K562 (cell line): Measurements from ENCODE around the gene PRC1. TPM values are rescaled to one million over a fixed set of nuclear protein-coding genes. Genes with fewer than 3 reads are reported as not detected.

Experiments used
- BRD9 ChIP-seq: fragments of 450-650 bp; IDR thresholded peaks from 2 replicates; pipeline ENCODE4 v1.6.1; 2018; ENCODE audit warnings: low read depth; ENCODE audit not compliant: partially characterized antibody
- ELF2 ChIP-seq: fragments of 250-450 bp; sonication (Bioruptor Pico); IDR thresholded peaks from 2 replicates; pipeline ENCODE4 v1.5.0; 2021; ENCODE audit warnings: mild to moderate bottlenecking
- ETV6 ChIP-seq, 3 experiments: fragments of 150-350 bp in 1 of 3; sonication (generic) in 1 of 3; formaldehyde crosslinking in 1 of 3; IDR thresholded peaks; 2 replicates each; pipeline versions ENCODE4 v1.6.1 to v1.8.0; 2014 to 2022; ENCODE audit warnings: borderline replicate concordance in 2 of 3, low read depth in 2 of 3, antibody characterized with exemption in 1 of 3, low read length in 1 of 3, mild to moderate bottlenecking in 1 of 3, missing genetic modification reagents in 1 of 3
- EWSR1 ChIP-seq: fragments of 450-650 bp; IDR thresholded peaks from 2 replicates; pipeline ENCODE4 v1.6.1; 2018; ENCODE audit warnings: borderline replicate concordance, mild to moderate bottlenecking, low read depth, moderate library complexity; ENCODE audit not compliant: partially characterized antibody
- MCM7 ChIP-seq, 2 experiments: fragments of 450-650 bp; IDR thresholded peaks; 2 replicates each; pipeline ENCODE4 v1.6.1; 2016 to 2018
- MYC ChIP-seq, 2 experiments: fragments of 250-450 bp in 1 of 2; sonication (Bioruptor Pico) in 1 of 2; IDR thresholded peaks; 2 replicates each; pipeline versions ENCODE4 v1.5.1 to v1.6.1; 2012 to 2021; ENCODE audit warnings: low read depth in 2 of 2, borderline replicate concordance in 1 of 2, improper control_type of control experiment in 1 of 2, low read length in 1 of 2, mild to moderate bottlenecking in 1 of 2, moderate library complexity in 1 of 2
- NR3C1 ChIP-seq: sonication (generic); formaldehyde crosslinking; IDR thresholded peaks from 2 replicates; pipeline ENCODE4 v1.8.1; 2022; ENCODE audit warnings: missing genetic modification reagents
- STAT6 ChIP-seq: sonication (generic); formaldehyde crosslinking; IDR thresholded peaks from 2 replicates; pipeline ENCODE4 v1.8.1; 2023; ENCODE audit warnings: mild to moderate bottlenecking, missing genetic modification reagents
- SUPT5H ChIP-seq: fragments of 450-650 bp; IDR thresholded peaks from 2 replicates; pipeline ENCODE4 v1.6.1; 2016
- TRIM24 ChIP-seq, 2 experiments: fragments of 450-650 bp; IDR thresholded peaks; 2 replicates each; pipeline ENCODE4 v1.6.1; 2016
- ZNF77 ChIP-seq: fragments of 250-450 bp; sonication (Bioruptor Pico); IDR thresholded peaks from 2 replicates; pipeline ENCODE4 v1.5.0; 2020
- polyA plus RNA-seq, 8 experiments: library from polyadenylated mRNA; depleted of rRNA in 4 of 8; stranded (reverse) in 5 of 8; unstranded in 3 of 8; fragments of >200 nt; fragmentation: Nextera tagmentation in 2 of 8; fragmentation: Illumina TruSeq in 1 of 8; extraction: Ambion mirVana in 2 of 8; extraction: Trizol in 1 of 8; gene quantifications; 2 replicates each; pipeline versions ENCODE4 v1.2.1 to v1.2.3, GENCODE V29; 2011 to 2014; ENCODE audit warnings: inconsistent platforms in 1 of 8, missing spikeins in 1 of 8
- total RNA-seq, 7 experiments: library from RNA; depleted of rRNA in 6 of 7; stranded (reverse); fragments of >200 nt in 6 of 7; fragmentation: Illumina TruSeq in 2 of 7; extraction: Trizol in 2 of 7; gene quantifications; 2 replicates each; pipeline versions ENCODE4 v1.2.1 to v1.2.3, GENCODE V29; 2011 to 2021; ENCODE audit warnings: low replicate concordance in 1 of 7
- TF ChIP-seq, protein P1 (sequence below): fragments of 450-650 bp; IDR thresholded peaks from 2 replicates; pipeline ENCODE4 v1.6.1; 2018; ENCODE audit not compliant: partially characterized antibody
- TF ChIP-seq, protein P2 (sequence below): fragments of 250-450 bp; sonication (Bioruptor Pico); IDR thresholded peaks from 2 replicates; pipeline ENCODE4 v1.5.0; 2020; ENCODE audit warnings: mild to moderate bottlenecking
- TF ChIP-seq, protein P3 (sequence below): fragments of 450-650 bp; IDR thresholded peaks from 2 replicates; pipeline ENCODE4 v1.6.1; 2016; ENCODE audit warnings: borderline replicate concordance

PRC1 gene
- total and polyA plus RNA-seq, 9 of the 15 experiments (the other 6 are each of a cell fraction or from before 2014, with no cell fraction given), result 156 to 391 (median 240) TPM

DNA sequence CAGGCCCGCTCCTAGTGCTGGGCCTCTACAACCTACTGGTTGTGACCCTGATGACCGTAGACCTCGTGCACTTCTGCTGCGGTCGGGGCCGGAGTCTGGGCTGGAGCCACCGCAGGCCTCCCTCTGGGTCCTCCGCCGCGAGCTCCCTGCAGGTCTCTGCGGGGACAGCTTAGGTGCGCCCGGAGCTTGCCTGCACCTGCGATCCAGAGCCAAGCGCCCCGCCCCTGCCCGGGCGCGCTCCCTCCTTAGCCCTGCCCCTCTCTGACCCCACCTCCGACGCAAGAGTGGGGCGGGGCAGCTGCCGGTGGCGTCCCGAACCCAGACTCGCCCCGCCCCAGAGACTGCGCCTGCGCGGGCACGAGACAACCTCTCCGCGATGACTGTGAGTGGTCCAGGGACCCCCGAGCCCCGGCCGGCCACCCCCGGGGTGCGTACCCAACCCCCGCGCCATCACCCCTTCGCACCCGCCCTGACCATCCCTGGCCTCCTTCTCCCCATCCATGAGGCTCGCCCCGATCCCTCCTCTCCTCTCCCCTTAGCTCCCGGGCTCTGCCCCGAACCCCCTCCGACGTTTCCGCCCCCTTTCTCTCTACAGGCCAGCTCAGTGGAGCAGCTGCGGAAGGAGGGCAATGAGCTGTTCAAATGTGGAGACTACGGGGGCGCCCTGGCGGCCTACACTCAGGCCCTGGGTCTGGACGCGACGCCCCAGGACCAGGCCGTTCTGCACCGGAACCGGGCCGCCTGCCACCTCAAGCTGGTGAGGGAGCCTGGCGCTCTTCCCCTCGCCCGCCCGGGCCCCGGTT lies 59.2 kb downstream of the PRC1 start, which contains the start of gene UNC45A (continued):
- TF ChIP-seq ETV6 (IDR thresholded peaks at IDR 0.05; ENCODE audit: borderline replicate concordance in 1 of 2, low read depth in 2 of 2, low read length in 1 of 2), result no peak
- TF ChIP-seq ETV6 (CRISPR knock-in tag; IDR thresholded peaks at IDR 0.05; ENCODE audit: borderline replicate concordance), result no peak
- TF ChIP-seq, protein P1, sequence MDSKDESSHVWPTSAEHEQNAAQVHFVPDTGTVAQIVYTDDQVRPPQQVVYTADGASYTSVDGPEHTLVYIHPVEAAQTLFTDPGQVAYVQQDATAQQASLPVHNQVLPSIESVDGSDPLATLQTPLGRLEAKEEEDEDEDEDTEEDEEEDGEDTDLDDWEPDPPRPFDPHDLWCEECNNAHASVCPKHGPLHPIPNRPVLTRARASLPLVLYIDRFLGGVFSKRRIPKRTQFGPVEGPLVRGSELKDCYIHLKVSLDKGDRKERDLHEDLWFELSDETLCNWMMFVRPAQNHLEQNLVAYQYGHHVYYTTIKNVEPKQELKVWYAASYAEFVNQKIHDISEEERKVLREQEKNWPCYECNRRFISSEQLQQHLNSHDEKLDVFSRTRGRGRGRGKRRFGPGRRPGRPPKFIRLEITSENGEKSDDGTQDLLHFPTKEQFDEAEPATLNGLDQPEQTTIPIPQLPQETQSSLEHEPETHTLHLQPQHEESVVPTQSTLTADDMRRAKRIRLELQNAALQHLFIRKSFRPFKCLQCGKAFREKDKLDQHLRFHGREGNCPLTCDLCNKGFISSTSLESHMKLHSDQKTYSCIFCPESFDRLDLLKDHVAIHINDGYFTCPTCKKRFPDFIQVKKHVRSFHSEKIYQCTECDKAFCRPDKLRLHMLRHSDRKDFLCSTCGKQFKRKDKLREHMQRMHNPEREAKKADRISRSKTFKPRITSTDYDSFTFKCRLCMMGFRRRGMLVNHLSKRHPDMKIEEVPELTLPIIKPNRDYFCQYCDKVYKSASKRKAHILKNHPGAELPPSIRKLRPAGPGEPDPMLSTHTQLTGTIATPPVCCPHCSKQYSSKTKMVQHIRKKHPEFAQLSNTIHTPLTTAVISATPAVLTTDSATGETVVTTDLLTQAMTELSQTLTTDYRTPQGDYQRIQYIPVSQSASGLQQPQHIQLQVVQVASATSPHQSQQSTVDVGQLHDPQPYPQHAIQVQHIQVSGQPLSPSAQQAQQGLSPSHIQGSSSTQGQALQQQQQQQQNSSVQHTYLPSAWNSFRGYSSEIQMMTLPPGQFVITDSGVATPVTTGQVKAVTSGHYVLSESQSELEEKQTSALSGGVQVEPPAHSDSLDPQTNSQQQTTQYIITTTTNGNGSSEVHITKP, result peak; percentile 35
- TF ChIP-seq NR3C1 (CRISPR knock-in tag), result no peak
- TF ChIP-seq, protein P2, sequence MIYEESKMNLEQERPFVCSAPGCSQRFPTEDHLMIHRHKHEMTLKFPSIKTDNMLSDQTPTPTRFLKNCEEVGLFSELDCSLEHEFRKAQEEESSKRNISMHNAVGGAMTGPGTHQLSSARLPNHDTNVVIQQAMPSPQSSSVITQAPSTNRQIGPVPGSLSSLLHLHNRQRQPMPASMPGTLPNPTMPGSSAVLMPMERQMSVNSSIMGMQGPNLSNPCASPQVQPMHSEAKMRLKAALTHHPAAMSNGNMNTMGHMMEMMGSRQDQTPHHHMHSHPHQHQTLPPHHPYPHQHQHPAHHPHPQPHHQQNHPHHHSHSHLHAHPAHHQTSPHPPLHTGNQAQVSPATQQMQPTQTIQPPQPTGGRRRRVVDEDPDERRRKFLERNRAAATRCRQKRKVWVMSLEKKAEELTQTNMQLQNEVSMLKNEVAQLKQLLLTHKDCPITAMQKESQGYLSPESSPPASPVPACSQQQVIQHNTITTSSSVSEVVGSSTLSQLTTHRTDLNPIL, result no peak
- TF ChIP-seq SUPT5H, result peak; percentile 42; the same call in 1 of the 2 replicates
- TF ChIP-seq ELF2 (CRISPR knock-in tag), result no peak
- no peak for TF ChIP-seq MYC (IDR thresholded peaks at IDR 0.05; ENCODE audit: low read depth, low read length)
- TF ChIP-seq MYC (CRISPR knock-in tag; IDR thresholded peaks at IDR 0.05; ENCODE audit: borderline replicate concordance, low read depth), result 0 out of 2 replicates have a peak, but pooled peaks have one; percentile 46
- no peak for TF ChIP-seq MCM7 (IDR thresholded peaks at IDR 0.05)
- TF ChIP-seq EWSR1, result no peak
- TF ChIP-seq STAT6 (CRISPR knock-in tag), result no peak
- no peak for TF ChIP-seq ZNF77 (CRISPR knock-in tag)
- TF ChIP-seq TRIM24 (IDR thresholded peaks at IDR 0.05), result no peak
- TF ChIP-seq BRD9, result no peak
- TF ChIP-seq, protein P3, sequence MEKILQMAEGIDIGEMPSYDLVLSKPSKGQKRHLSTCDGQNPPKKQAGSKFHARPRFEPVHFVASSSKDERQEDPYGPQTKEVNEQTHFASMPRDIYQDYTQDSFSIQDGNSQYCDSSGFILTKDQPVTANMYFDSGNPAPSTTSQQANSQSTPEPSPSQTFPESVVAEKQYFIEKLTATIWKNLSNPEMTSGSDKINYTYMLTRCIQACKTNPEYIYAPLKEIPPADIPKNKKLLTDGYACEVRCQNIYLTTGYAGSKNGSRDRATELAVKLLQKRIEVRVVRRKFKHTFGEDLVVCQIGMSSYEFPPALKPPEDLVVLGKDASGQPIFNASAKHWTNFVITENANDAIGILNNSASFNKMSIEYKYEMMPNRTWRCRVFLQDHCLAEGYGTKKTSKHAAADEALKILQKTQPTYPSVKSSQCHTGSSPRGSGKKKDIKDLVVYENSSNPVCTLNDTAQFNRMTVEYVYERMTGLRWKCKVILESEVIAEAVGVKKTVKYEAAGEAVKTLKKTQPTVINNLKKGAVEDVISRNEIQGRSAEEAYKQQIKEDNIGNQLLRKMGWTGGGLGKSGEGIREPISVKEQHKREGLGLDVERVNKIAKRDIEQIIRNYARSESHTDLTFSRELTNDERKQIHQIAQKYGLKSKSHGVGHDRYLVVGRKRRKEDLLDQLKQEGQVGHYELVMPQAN, result no peak
